Measurements from ENCODE around the gene ZNF830.
"Not testable (repeated sequence)": the region's sequence is repeated elsewhere in the genome, so short reads cannot be mapped to it uniquely, and the experiment has no call there.

Gene ZNF830

GRCh38 chr17:35000965-35001364 is 39.6 kb downstream of the ZNF830 start:
- not testable (repeated sequence) for H3K27me3 Mint-ChIP-seq, H3K36me3 Mint-ChIP-seq

GRCh38 chr17:35001549-35001948 is 40.2 kb downstream of the ZNF830 start:
- Mint-ChIP-seq H3K4me1 (peaks cover 4% of the 10 kb centered on the region), H3K27me3 (no peaks in the 10 kb centered on the region), H3K36me3 (peaks cover 8% of the 10 kb centered on the region), H3K4me3 (no peak overlapping the region), H3K9me3 (no peaks in the 10 kb centered on the region), H3K27ac (peak overlapping the region; percentile 17)
- ATAC-seq (ENCODE audit: low read depth) (no peak), DNase-seq (ENCODE audit: low spot score in 2 of 2) (no peak)

More at GRCh38 chr17:35000965-35001364, 39.6 kb downstream of the ZNF830 start:
- ATAC-seq (ENCODE audit: low read depth); H3K4me1 Mint-ChIP-seq; H3K9me3 Mint-ChIP-seq; H3K27ac Mint-ChIP-seq; H3K4me3 Mint-ChIP-seq; DNase-seq (ENCODE audit: low spot score in 2 of 2): not testable (repeated sequence)

- Mint-ChIP-seq H3K36me3 (peaks cover 16% of the 10 kb centered on the region), H3K4me1 (peaks cover 4% of the 10 kb centered on the region), H3K27me3 (no peaks in the 10 kb centered on the region), H3K4me3 (no peak overlapping the region), H3K27ac (no peak overlapping the region), H3K9me3 (no peaks in the 10 kb centered on the region)
- DNase-seq (ENCODE audit: low spot score in 2 of 2), result no peak
- ATAC-seq (ENCODE audit: low read depth), result no peak
Observed at GRCh38 chr17:35002876-35003551, 41.7 kb downstream of the ZNF830 start.

GRCh38 chr17:35003778-35004177 is 42.4 kb downstream of the ZNF830 start:
- no peaks in the 10 kb centered on the region for H3K4me1 Mint-ChIP-seq
- DNase-seq (ENCODE audit: low spot score in 2 of 2) (no peak), ATAC-seq (ENCODE audit: low read depth) (no peak)
- no peaks in the 10 kb centered on the region for H3K9me3 Mint-ChIP-seq
- no peaks in the 10 kb centered on the region for H3K27me3 Mint-ChIP-seq
- no peak overlapping the region for H3K27ac Mint-ChIP-seq
- H3K36me3 Mint-ChIP-seq, result peaks cover 18% of the 10 kb centered on the region
- no peak overlapping the region for H3K4me3 Mint-ChIP-seq

GRCh38 chr17:35006345-35006744 is 45.0 kb downstream of the ZNF830 start:
- DNase-seq (ENCODE audit: low spot score in 2 of 2) (no peak), ATAC-seq (ENCODE audit: low read depth) (no peak)
- no peaks in the 10 kb centered on the region for H3K9me3 Mint-ChIP-seq
- no peaks in the 10 kb centered on the region for H3K27me3 Mint-ChIP-seq
- no peak overlapping the region for H3K27ac Mint-ChIP-seq
- H3K4me1 Mint-ChIP-seq, result no peaks in the 10 kb centered on the region
- peaks cover 23% of the 10 kb centered on the region for H3K36me3 Mint-ChIP-seq
- H3K4me3 Mint-ChIP-seq, result no peak overlapping the region

- Mint-ChIP-seq H3K4me1 (no peaks in the 10 kb centered on the region), H3K4me3 (no peak overlapping the region), H3K9me3 (no peaks in the 10 kb centered on the region), H3K36me3 (peaks cover 20% of the 10 kb centered on the region), H3K27me3 (no peaks in the 10 kb centered on the region), H3K27ac (peak overlapping the region; percentile 46)
- ATAC-seq (ENCODE audit: low read depth) (no peak), DNase-seq (ENCODE audit: low spot score in 2 of 2) (no peak)
Observed at GRCh38 chr17:35006961-35007360, 45.6 kb downstream of the ZNF830 start.

- DNase-seq (ENCODE audit: low spot score in 2 of 2) (no peak), ATAC-seq (ENCODE audit: low read depth) (no peak)
- Mint-ChIP-seq H3K36me3 (peaks cover 18% of the 10 kb centered on the region), H3K9me3 (no peaks in the 10 kb centered on the region), H3K4me1 (no peaks in the 10 kb centered on the region), H3K4me3 (no peak overlapping the region), H3K27me3 (no peaks in the 10 kb centered on the region), H3K27ac (peak overlapping the region; percentile 14)
Observed at GRCh38 chr17:35010093-35010492, 48.8 kb downstream of the ZNF830 start.

- H3K4me3 Mint-ChIP-seq, result no peak overlapping the region
- H3K36me3 Mint-ChIP-seq, result peaks cover 24% of the 10 kb centered on the region
- H3K9me3 Mint-ChIP-seq, result no peaks in the 10 kb centered on the region
- no peak for DNase-seq (ENCODE audit: low spot score in 2 of 2)
- H3K4me1 Mint-ChIP-seq, result no peaks in the 10 kb centered on the region
- peak overlapping the region; percentile 20 for H3K27ac Mint-ChIP-seq
- H3K27me3 Mint-ChIP-seq, result no peaks in the 10 kb centered on the region
- ATAC-seq (ENCODE audit: low read depth), result no peak
Observed at GRCh38 chr17:35011671-35012216, 50.4 kb downstream of the ZNF830 start.

Measured in memory B cell (primary cell).